Nucleus accumbens (tissue), 56 donors: ENCODE measurements around the gene TRIM43.
"Not testable (repeated sequence)": the region's sequence is repeated elsewhere in the genome, so short reads cannot be mapped to it uniquely, and the experiment has no call there.

Source experiments
- DNase-seq, 56 donors: peaks; one replicate each; lab custom pipeline; 2025; lab: John Stamatoyannopoulos, UW

Gene TRIM43

GRCh38 chr2:95591701-95592100 lies at the start of gene TRIM43:
Gene TRIM43, plus strand, starts transcription at chr2:95592001. Its CDS starts 2,023 bp downstream, at chr2:95594024.
- DNase-seq, result not testable (repeated sequence)

- DNase-seq, result no peak
These were observed 40.7 kb upstream of the TRIM43 start for GRCh38 chr2:95551055-95551568.

- peak in 15 of 56 donors; percentile 7 to 68 (median 30) for DNase-seq
These were observed 38.9 kb upstream of the TRIM43 start for GRCh38 chr2:95552911-95553310.

DNA sequence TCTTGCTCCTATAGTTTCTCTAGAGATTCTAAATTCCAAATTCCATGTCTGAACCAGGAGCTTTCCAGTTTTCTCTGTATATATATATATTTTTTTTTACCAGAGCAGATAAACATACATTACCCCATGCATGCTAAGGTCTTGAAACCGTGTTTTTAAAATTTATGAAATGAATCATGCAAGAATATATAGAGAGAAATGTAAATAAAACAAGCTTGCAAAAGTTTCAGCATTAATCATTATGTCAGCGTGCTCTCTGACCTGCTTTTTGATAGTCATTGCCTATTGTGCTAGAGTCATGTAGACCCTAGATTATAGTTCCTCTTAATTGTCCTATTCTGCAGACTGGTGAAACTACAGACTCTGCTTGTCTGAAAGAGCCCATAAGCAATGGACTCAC lies 22.6 kb upstream of the TRIM43 start:
- DNase-seq, result no peak

- DNase-seq, result peak in 12 of 56 donors; percentile 1 to 59 (median 38)
These were observed 17.9 kb upstream of the TRIM43 start for GRCh38 chr2:95573866-95574265.

GRCh38 chr2:95574506-95574905 lies 17.3 kb upstream of the TRIM43 start:
- DNase-seq, result no peak

DNA sequence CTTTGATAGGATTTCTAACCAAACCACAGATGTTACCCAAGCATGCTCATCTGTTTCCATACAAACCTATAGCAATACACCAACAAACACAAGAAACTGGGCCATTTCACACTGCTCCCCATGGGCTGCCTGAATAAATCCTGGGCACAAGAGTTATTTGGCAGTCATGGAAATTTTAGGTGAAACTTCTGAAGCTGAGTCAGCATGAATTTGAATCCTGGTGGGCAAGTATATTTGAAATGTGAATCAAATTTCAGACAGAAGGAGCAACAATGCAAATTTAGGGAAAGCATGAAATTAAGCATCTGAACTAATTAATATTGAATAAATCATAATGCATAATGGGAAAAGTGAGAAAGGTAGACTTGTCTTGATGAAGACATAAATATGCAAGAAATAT lies 15.9 kb upstream of the TRIM43 start:
- DNase-seq, result no peak

DNA sequence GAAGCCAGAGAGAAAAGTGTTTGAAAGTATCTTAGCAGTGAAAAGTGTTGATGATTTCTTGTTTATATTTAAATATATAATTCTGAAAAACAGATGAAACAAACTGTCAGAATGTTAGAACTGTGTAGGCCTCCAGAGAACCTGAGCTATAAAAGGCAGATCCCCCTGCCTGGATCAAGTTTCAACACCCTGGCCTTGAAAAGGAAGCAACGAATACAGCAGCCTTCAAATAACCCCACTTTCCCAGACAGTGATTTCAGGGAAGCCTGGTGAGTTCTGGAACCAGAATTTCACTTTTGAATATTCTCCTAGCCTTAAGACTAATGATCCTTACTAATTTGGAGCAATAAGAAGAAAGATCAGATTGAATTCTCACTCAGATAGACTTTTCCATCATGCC lies 13.3 kb upstream of the TRIM43 start:
- DNase-seq, result no peak

DNA sequence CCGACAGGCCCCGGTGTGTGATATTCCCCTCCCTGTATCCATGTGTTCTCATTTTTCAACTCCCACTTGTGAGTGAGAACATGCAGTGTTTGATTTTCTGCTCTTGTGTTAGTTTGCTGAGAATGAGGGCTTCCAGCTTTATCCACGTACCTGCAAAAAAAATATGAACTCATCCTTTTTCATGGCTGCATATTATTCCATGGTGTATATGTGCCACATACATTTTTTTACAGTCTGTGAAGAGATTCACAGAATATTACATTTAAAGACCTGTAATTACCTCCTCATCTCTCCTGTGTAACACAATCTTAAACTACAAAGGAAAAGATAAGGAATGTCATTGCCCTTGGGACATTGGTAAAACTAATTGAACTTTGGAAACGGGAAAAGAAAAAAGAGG lies 8.3 kb upstream of the TRIM43 start:
- not testable (repeated sequence) for DNase-seq

- not testable (repeated sequence) for DNase-seq
These were observed 7.5 kb upstream of the TRIM43 start for GRCh38 chr2:95584321-95584720.

- not testable (repeated sequence) for DNase-seq
These were observed 1.8 kb upstream of the TRIM43 start for GRCh38 chr2:95589777-95590536.

DNA sequence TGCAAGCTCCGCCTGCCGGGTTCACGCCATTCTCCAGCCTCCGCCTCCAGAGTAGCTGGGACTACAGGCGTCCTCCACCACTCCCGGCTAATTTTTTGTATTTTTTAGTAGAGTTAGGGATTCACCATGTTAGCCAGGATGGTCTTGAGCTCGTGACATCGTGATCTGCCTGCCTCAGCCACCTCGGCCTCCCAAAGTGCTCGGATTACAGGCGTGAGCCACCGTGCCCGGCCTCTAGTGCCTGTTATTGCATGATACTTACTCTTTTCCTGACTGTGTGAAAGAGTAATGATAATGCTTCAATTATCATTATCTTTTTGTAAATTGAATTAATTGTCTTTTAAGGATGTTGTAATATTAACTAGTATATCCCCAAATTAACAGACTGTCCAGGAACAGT lies 1.2 kb downstream of the TRIM43 start:
- not testable (repeated sequence) for DNase-seq

GRCh38 chr2:95595012-95595411 lies 3.2 kb downstream of the TRIM43 start:
- not testable (repeated sequence) for DNase-seq

DNA sequence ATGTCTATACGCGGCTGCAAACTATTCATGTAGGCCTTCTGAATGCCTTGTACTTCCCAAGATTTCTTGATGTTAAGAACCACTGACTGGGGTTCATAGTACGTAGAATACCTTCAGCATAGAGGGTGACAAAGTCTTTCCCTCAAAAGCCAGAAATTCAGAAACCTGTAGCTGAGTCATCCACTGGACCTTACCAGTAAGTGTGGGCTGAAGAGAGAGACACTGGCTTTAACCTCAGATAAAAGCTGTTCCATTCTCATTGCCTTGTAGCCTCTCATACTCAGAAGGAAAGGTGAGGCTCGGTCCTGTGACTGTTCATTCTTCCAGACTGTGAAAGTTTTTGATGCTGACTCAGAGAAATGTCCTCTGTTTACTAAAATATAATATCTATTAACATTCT lies 9.5 kb downstream of the TRIM43 start:
- DNase-seq, result not testable (repeated sequence)

DNA sequence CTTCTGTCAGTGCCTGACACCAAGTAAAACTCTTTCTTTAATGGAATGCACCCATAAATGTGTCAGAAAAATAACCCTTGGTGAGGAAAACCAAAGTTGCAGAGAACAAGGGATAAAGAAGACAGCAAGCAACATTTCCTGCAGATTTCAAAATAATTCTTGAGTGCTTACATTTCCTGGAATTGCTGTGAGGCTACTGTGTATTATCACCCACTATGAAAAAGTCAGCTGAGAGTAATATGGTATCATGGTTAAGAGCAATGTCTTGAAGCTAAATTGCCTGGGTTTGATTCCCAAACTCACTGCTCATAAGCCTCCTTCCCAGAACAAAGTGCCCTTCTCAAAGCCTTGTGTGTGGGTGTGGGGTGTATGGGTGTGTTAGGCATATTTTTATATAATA lies 10.3 kb downstream of the TRIM43 start:
- not testable (repeated sequence) for DNase-seq

- not testable (repeated sequence) for DNase-seq
These were observed 16.6 kb downstream of the TRIM43 start for GRCh38 chr2:95608356-95608755.

GRCh38 chr2:95609764-95610163 lies 18.0 kb downstream of the TRIM43 start:
- DNase-seq, result not testable (repeated sequence)

DNA sequence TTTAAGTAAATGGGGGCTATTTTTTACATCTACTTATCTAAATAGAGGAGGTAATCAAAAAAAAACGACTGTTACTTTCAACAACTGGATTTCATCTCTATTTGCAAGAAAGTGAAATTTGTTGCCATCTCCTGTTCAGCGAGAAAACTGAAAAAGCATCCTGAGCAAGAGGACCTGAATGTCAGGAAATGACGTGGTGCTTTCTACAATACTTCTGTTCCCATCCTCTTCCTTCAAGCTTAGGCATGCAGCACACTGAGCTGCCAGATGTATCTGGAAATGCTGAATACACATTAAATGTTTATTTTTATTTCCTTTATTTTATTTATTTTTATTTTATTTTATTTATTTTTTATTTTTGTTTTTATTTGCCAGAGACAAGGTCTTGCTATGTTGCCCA lies 21.2 kb downstream of the TRIM43 start:
- not testable (repeated sequence) for DNase-seq

DNA sequence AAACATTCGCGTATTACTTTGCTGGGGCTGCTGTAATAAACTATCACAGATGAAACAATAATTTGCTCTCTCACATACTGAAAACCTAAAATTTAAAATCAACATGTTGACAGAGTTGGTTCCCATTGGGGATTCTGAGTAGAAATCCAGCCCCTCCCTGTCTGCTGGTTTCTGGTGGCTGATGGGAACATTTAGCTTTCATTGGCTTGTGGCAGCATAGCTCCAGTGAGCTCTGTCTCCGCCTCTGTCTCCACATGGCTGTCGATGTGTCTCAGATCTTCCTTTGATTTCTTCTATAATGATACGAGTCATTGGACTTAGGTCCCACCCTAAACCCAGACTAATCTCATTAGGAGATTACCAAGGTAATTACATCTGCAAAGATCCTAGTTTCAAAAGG lies 30.9 kb downstream of the TRIM43 start:
- not testable (repeated sequence) for DNase-seq

DNA sequence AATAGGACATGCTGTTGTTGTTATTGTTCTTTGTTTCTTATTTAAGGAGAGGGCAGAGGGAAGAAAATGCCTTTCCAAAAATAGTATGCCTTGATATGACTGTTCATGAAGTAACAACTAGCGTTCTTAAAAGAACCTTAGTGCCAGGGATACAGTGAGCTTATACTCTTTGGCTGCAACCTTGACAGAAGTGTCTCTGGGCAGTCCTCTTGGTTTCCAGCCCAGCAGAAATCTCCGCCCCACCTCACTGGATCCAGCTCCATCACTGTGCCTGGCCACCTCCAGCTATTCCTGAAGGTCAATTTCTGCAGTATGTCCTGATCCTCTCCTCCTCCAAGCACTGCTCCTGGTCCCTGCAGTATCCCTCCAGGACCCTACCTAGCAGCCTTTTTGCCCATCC lies 39.2 kb downstream of the TRIM43 start:
- not testable (repeated sequence) for DNase-seq

DNA sequence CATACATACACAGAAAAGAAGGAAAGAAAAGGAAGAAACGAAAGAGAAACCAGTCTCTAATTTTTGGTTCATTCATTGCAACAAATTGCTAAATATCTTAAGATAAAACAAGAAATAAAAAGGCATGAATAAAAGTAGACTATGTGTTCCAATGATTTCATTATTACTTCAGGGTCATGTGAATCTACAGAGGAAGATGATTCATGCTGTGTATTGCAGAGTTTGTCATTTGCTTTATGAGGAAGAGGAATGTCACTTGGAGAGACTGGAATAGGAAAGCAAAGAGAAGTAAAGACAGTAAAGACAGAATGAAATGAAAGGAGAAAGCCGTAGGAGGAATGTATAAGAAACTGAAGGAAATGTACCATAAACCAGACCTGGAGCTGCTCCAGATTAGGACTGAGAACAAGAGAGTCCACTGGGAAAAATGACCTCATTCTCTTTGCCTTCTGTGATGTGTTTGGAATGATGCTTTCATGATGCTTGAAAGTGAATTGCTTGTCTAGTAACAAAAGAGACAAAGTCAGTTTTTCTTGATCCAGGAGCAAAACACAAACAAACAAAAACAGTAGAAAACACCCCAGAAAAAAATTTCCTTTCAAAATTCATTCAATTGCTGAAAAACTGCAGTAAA lies 41.9 kb downstream of the TRIM43 start:
- DNase-seq, result not testable (repeated sequence)
